HT-29 (cell line): ENCODE measurements around the gene OR4D11. TPM values are rescaled to one million over a fixed set of nuclear protein-coding genes. Genes with fewer than 3 reads are reported as not detected.
A peak's percentile ranks its signal among the peaks of the same experiment; 100 is the strongest.
"Not testable (repeated sequence)": the region's sequence is repeated elsewhere in the genome, so short reads cannot be mapped to it uniquely, and the experiment has no call there.

Experiments
- DNase-seq: peaks from one replicate; pipeline ENCODE4 v3.0.0-alpha.2; 2015; ENCODE audit warnings: low spot score
- total RNA-seq: library from RNA; depleted of rRNA; stranded (reverse); fragments of >200 nt; shearing (Covaris generic); gene quantifications from 2 replicates; pipeline ENCODE4 v1.2.3, GENCODE V29; 2014; rRNA removed

Gene OR4D11
- total RNA-seq, 1 experiment from 2014 or later, result not detected

GRCh38 chr11:59547605-59548308 is 44.4 kb downstream of the OR4D11 start:
- not testable (repeated sequence) for DNase-seq

DNA sequence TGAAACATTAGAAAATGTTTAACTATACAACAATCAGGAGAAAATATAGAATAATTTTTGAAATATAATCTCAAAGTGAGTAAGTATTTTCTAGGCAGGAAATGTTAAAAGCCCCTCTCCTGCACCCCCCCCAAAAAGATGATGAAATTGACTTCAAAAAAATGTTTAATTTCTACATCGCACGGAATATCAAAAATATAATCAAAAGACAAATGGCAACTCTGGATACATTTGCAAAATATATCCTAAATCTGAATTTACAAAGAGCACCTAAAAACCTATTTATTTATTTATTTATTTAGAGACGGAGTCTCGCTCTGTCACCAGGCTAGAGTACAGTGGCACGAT is 44.9 kb downstream of the OR4D11 start:
- DNase-seq, result no peak

DNA sequence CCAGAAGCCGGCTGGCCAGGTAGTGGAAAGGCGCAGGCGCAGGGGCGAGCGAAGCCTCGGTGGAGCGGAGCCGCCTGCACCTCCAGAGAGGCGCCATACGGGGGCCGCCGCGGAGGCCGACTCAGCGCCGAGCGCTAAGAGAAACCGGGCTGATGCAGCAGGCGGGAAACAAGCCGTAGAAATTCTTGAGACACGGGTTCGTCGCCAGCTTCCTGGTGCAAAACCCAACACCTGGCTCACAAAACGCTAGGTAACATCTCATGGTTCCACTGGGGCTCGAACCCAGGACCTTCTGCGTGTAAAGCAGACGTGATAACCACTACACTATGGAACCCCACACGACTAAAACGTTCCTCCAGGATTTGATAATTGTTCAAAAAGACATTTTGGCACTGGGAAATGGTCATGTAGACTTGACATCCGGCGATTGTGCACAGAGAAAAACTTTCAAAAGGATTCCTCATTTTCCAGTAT is 47.0 kb downstream of the OR4D11 start:
- DNase-seq, result peak; percentile 99

DNA sequence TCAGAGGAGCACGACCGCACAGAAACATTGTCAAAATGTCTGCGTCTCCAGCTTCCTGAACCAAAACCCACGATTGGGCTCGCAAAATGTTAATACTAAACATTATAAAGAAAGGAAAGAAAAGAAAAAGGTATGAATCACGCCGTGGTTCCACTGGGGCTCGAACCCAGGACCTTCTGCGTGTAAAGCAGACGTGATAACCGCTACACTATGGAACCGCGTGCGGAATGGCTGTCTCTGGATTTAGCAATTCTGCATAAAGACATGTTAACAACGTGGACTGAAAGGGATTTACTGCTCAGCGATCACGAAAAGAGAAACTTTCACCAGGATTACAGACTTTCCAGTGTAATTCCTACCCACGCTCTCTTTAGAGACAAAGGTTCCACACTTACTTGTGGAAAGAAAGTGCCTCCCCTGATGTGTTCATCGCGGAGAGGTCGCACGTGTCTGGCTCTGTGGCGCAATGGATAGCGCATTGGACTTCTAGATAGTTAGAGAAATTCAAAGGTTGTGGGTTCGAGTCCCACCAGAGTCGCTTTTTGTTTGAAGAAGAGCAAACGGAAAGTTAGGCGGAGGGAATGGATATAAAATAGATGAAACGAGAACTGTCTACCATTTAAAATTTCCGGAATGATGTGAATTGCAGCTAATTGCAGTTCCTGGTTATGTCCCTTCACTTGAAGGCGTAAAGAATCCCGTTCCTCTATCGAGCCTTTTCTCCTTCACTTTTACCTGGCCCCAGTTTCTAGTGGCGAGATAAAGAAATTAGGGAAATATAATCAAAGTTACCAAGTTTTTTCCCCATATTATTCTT is 47.7 kb downstream of the OR4D11 start:
- peak; percentile 99 for DNase-seq

DNA sequence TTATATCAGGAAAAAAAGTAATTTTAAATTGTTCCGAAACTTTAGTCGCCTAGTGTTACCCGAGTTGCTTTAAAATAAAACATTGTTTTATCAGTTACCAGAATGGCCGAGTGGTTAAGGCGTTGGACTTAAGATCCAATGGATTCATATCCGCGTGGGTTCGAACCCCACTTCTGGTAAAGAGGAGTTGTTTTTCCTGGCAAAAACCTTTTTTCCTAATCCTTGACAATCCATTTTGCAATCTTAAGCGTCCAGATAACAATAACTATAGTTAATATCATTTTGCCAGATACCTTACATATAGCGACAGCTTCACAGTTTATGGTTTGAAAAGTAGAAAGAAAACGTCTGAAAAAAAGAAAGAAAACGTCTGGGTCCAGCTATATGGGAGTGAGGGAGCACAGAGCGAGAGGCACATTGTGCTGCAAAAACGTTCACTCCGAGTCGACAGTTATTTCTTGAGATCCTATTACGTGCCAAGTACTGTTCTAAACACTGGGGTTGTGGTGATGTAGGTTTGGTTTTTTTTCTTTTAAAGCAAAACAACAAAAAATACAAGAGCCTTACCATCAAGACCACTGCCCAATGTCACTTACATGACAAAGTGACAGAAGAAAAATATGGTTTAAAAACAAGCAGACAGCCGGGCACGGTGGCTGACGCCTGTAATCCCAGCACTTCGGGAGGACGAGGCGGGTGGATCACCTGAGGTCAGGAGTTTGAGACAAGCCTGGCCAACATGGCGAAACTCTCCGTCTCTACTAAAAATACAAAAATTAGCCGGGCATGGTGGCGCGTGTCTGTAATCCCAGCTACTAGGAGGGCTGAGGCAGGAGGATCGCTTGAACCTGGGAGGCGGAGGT is 48.5 kb downstream of the OR4D11 start:
- peak; percentile 87 for DNase-seq

- DNase-seq, result no peak
Measured at GRCh38 chr11:59552844-59553243, 49.5 kb downstream of the OR4D11 start.

GRCh38 chr11:59553323-59553722 is 49.9 kb downstream of the OR4D11 start:
- DNase-seq, result no peak

Other genes starting within 250 kb of the OR4D11 start
- gene OR5AN1, start 144.7 kb upstream of the OR4D11 start, total RNA-seq, result not detected in 2 replicates
- not detected in 2 replicates for gene OR5A2, start 77.2 kb upstream of the OR4D11 start, total RNA-seq
- not detected in 2 replicates for gene OR5A1, start 67.1 kb upstream of the OR4D11 start, total RNA-seq
- gene OR4D6, start 46.6 kb upstream of the OR4D11 start, total RNA-seq, result not detected in 2 replicates
- not detected in 2 replicates for gene OR4D10, start 30.3 kb upstream of the OR4D11 start, total RNA-seq
- gene OR4D9, start 8.0 kb downstream of the OR4D11 start, total RNA-seq, result not detected in 2 replicates
- gene OSBP, start 112.2 kb downstream of the OR4D11 start, total RNA-seq, result 22.8 and 29.4 TPM in 2 replicates
- gene PATL1, start 165.5 kb downstream of the OR4D11 start, total RNA-seq, result 14.6 and 15.6 TPM in 2 replicates
- not detected in 2 replicates for gene OR10V1, start 210.3 kb downstream of the OR4D11 start, total RNA-seq